DMS53 (cell line): ENCODE measurements around the gene CORO1C.
"Not testable (repeated sequence)": the region's sequence is repeated elsewhere in the genome, so short reads cannot be mapped to it uniquely, and the experiment has no call there.

ENCODE experiments used
- DNase-seq: peaks from one replicate; lab custom pipeline; 2025; lab: John Stamatoyannopoulos, UW

The CORO1C gene

DNA sequence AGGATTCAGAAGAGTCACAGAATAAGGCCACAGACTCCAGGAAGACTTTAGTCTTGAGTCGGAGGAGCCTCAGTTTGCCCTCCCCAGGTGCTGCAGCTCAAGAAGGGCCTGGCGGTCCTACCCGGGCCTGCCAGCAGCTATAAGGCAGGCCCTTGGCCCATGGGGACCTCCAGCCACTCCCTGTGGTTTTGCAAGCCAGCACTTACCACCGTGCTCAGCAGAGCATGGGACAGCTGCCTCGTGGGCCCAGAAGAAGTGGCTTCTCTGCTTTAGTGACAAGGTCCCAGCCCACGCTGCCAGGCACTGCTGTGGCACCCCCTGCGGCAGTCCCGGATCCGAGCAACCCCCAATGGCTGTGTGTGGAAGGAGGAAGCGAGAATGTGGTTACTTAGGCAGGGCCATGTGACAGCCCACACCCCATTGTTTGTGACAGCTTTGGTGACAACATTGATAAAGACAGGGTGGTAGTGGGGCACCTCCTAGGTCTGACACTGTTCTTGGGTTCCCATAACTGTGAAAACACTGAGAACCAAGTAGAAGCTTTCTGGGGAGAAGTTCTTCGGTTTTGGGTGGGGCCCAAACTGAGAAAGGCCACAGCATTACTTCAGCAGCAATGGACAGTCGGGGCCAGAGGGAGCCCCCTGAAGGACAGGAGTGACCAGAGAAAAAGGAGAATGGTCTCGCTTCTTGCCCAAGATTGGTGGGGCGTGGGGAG is 97.6 kb downstream of the CORO1C start, which contains the start of gene SELPLG:
TSS of gene SELPLG (minus strand) at position 361 of the 715 bp plus-strand sequence. CDS start 9,587 bp downstream, outside the sequence.
- no peak for DNase-seq

GRCh38 chr12:108633081-108633533 is 98.2 kb downstream of the CORO1C start:
- no peak for DNase-seq

- DNase-seq: not testable (repeated sequence)
These were observed 100.1 kb downstream of the CORO1C start for GRCh38 chr12:108631261-108631660.

DNA sequence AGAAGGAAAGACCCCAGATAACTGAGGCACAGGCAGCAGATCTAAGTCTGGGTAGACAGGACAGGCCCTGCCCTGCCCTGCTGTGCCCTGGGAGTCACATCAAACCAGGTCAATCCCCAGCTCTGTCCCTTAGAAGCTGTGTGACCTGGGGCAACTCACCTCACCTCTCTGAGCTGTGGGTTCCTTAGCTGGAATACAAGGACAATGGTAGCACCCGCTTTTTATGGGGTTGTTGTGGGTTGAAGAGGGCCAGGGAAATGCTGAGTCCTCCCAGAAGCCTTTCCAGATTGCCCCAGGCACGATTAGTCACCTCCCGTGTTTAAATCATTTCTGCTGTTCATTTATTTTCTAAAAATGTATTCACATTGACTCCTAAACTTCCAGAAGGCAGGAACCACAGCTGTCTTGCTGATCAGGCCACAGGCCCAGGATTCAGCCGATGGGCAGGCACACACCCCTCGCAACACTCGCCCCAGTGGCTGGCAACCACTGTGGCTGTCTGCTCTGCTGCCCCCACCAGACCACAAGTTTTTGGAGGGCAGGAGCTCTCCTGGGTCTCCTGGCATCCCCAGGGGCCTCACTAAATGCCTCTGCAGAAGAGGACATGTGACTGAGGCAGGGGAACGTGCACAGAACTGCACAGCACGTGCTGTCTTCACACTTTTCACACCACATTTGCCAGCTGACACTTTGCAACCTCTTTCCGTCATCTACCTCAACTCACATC is 100.7 kb downstream of the CORO1C start:
- no peak for DNase-seq

DNA sequence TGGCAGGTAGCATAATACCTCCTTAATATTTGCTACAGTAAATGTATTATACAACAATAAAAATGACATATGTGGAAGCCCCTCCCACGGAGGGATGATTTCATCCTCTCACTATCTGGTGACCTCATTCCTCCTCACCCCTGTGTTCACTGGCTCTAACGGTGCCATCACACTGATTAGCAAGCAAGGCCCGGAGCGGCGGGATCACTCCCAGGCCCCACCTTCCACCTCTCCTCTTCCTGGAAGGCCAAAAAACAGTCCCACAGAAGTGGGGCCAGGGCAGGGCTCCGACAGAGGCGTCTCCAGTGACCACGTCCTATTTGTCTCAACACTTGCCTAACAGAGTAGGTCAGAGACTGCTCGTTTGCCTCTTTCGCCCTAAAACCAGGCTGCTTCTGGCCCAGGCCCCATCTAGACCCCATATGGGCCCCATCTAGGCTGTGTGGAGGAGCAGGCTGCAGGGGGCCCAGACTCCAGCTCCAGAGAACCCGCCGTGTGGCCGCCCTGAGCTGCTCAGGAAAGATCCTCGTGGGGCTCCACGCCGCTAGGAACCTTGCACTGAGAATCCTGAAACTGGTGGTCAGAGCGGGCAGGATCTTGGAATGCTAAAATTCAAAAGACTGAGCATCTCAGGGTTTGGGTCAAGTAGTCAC is 101.4 kb downstream of the CORO1C start:
- peak; percentile 51 for DNase-seq

DNA sequence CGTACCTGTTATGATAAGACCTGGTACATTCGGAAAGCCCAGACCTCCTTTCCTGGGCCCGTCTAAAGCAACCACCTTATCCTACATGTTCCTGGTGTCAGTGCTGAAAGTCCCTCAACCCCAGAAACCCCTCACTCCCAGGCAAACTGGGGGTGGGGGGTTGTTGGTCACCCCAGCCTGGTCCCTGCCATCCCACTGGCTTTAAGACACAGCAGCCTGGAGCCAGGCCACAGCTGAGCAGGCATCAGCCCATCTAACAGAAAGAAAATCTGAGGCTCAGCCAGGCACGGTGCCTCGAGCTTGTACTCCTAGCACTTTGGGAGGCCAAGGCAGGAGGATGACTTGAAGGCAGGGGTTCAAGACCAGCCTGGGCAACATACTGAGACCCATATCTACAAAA is 102.2 kb downstream of the CORO1C start:
- DNase-seq: no peak

GRCh38 chr12:108627134-108627920 is 104.0 kb downstream of the CORO1C start:
- DNase-seq: no peak

DNA sequence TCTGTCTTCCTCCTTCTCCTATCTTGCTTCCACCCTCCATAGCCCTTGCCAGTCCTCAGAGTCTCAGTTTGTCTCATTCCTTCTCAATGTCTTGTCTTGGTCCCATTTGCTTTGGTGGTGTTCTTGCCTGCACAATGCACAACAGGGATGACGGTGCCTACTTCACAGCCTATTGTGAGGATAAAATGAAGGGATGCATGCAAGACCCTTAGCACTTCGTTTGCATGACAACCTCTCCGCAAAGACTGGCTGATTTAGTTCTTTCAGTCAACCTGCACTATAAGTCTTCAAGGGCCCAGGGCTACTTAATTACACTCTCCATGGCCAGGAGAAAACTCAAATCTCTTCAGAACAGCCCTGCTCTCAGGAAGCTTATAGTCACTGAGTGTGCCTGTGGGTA is 106.1 kb downstream of the CORO1C start:
- DNase-seq: no peak

DNA sequence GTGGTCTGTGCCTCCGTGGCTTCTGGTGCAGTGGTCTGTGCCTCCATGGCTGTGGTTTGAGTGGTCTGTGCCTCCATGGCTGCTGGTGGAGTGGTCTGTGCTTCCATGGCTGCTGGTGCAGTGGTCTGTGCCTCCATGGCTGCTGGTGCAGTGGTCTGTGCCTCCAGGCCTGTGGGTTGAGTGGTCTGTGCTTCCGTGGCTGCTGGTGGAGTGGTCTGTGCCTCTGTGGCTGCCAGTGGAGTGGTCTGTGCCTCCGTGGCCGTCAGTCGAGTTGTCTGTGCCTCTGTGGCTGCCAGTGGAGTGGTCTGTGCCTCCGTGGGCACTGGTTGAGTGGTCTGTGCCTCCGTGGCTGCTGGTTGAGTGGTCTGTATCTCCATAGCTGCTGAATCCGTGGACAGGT is 107.7 kb downstream of the CORO1C start:
- no peak for DNase-seq

- DNase-seq: peak; percentile 53
These were observed 108.3 kb downstream of the CORO1C start for GRCh38 chr12:108622921-108623514.

GRCh38 chr12:108622421-108622820 is 108.9 kb downstream of the CORO1C start:
- DNase-seq: peak; percentile 95

DNA sequence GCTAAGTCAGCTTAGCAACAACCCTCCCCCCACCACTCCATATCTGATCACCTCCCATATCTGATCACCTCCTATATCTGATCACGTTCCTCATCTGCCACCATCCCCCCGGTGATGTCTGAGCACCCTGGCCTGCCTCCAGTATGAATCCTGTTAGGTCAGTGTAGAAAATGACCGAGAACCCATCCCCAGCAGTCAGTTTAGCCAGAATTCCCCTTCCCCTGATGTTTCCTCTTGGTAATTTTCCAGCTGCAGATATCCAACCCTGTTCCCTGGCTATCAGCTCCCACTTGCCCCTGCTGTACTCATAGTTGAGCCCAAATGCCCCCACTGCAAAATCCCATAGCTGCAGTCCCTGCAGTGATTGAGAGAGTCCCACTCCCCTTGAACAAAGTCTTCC is 110.2 kb downstream of the CORO1C start:
- no peak for DNase-seq

DNA sequence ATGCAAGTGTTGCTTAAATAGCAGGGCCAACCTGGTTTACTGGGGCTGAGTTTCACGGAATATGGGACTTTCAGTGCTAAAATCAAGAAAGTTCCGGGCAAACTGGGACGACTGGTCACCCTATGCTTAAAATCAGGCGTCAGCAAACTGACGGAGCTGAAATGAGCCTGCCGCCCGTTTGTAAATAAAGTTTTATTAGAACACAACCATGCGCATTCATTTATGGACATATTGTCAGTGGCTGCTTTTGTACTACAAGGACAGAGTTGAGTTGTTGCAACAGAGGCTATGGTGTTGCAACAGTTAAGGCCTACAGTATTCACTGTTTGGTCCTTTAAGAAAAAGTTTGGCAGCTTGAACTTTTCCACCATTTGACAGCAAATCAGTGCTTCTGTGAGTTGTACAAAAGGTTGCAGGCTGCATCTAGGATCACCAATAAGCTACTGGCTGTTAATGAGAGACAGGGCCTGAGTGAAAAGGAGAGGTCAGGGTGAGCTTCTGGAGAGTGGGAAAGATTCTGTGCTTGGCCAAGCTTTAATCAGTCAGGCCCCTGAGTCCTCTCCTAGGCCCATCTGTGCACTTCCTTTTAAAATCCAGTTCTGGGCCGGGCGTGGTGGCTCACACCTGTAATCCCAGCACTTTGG is 111.0 kb downstream of the CORO1C start:
- DNase-seq: no peak

DNA sequence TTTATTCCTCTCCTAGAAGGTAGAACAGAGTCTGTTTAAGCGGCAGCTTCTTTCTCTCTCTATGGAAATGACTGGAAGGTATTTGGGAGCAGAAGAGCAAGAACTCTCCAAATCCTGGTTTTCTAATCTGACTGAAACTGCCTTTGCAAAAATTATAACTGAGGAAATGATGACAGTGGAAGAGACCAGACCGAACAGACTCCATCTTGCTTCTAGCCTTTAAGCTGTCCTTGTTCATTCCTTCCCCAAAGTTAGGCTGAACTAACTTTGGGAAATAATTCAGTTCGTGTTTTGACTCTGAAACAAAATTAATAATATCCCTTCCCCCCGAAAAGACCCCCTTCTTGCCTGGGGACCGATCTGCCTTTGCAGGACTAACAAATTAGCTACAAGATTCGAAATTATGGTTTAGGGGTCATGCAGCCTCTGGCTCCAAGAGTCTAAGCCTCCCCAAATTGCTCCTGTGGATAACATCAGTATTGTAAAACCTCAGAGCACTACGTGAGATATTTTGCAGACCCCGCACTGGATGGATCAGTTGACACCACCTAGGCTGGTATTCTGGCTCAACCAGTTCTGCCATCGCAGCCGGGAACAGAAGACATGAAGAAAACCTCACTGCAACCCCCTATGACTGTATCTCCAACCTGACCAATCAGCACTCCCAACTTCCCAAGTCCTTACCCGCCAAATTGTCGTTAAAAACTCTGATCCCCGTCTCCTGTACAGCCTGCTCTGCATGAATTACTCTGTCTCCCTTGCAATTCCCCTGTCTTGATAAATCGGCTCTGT is 111.8 kb downstream of the CORO1C start:
- no peak for DNase-seq

DNA sequence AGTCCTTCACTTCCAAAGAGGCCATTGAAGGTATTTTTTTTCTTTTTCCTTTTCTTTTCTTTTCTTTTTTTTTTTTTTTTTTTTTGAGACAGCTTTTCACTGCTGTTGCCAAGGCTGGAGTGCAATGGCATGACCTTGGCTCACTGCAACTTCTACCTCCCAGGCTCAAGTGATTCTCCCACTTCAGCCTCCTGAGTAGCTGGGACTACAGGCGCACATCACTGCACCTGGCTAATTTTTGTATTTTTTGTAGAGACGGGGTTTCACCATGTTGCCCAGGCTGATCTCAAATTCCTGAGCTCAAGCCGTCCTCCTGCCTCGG is 112.4 kb downstream of the CORO1C start:
- DNase-seq: not testable (repeated sequence)

DNA sequence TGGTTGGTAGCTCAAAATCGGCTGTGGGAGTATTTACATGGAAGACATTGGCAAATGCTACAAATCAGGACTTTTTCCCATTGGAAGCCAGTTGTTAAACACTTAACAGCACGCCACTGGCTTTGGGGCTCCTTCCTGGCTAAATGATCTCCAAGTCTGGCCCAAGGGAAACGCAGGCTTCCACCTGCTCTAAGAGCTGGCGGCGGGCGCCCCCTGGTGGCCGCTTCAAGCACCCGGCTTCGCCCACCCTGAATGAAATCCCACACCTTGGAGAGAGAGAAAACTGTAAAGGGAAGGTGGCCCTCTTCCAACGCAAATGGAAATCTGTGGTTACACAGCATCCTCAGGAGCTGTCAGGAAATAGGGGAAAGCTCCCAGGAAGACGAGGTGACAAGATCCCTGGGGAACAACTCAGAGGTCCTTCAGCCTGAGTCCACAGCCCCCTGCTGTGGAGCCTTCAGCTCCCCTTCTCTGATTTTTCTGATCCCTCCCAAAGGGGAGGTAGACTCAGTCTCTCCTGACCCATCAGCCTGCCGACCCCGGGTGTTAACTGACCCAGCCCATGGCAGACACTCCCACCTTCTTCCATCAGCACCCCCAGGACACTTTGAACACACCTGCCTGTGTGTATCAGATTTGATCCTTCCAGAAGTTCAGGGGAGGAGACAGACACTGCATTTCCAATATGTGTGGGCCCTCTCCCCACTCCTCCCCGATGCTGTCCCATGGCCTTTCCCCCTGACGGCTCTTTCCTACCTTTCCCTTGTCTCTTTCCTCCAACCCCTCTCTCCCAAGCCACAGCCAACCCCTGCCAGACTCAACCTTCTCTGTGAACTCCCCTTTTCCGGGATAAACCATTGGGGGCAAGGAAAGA is 113.0 kb downstream of the CORO1C start:
- DNase-seq: peak; percentile 95

- DNase-seq: no peak
These were observed 114.1 kb downstream of the CORO1C start for GRCh38 chr12:108616941-108617858.

GRCh38 chr12:108616359-108616758 is 115.0 kb downstream of the CORO1C start:
- no peak for DNase-seq
